Fibroblast of skin of back (primary cell): ENCODE data around the gene POTEM. TPM values are rescaled to one million over a fixed set of nuclear protein-coding genes. Genes with fewer than 3 reads are reported as not detected.
"Not testable (repeated sequence)": the region's sequence is repeated elsewhere in the genome, so short reads cannot be mapped to it uniquely, and the experiment has no call there.

Experiments
- DNase-seq: peaks from one replicate; pipeline ENCODE4 v3.0.0-alpha.2; 2013
- polyA plus RNA-seq, 2 experiments: library from polyadenylated mRNA; unstranded; fragments of 120-200 nt; gene quantifications; one replicate each; pipeline ENCODE4 v1.2.1, GENCODE V29; 2013; ENCODE audit not compliant: insufficient read length in 2 of 2

The POTEM gene
- not detected for polyA plus RNA-seq (2013, experiment 1 of 2; ENCODE audit: insufficient read length)
- polyA plus RNA-seq (2013, experiment 2 of 2; ENCODE audit: insufficient read length) = not detected

- DNase-seq = not testable (repeated sequence)
These were observed at the start of gene POTEM for GRCh38 chr14:18967134-18967533. Gene POTEM (plus strand): TSS chr14:18967434. CDS start chr14:18967486, 52 bp downstream.

- DNase-seq = not testable (repeated sequence)
These were observed 48.9 kb upstream of the POTEM start for GRCh38 chr14:18918345-18918744.

GRCh38 chr14:18920052-18920451, 47.2 kb upstream of the POTEM start:
- not testable (repeated sequence) for DNase-seq

- not testable (repeated sequence) for DNase-seq
These were observed 46.1 kb upstream of the POTEM start for GRCh38 chr14:18921055-18921701.

GRCh38 chr14:18936848-18937247, 30.4 kb upstream of the POTEM start:
- not testable (repeated sequence) for DNase-seq

GRCh38 chr14:18938733-18939132, 28.5 kb upstream of the POTEM start:
- not testable (repeated sequence) for DNase-seq

- not testable (repeated sequence) for DNase-seq
These were observed 17.3 kb upstream of the POTEM start for GRCh38 chr14:18949939-18950338.

GRCh38 chr14:18953085-18953484, 14.1 kb upstream of the POTEM start:
- not testable (repeated sequence) for DNase-seq

- not testable (repeated sequence) for DNase-seq
These were observed 11.4 kb upstream of the POTEM start for GRCh38 chr14:18955816-18956215.

GRCh38 chr14:18961576-18961975, 5.7 kb upstream of the POTEM start:
- not testable (repeated sequence) for DNase-seq

GRCh38 chr14:18962143-18962542, 5.1 kb upstream of the POTEM start:
- DNase-seq = not testable (repeated sequence)

- not testable (repeated sequence) for DNase-seq
These were observed 4.0 kb upstream of the POTEM start for GRCh38 chr14:18963276-18963675.

GRCh38 chr14:18964878-18965277, 2.4 kb upstream of the POTEM start:
- not testable (repeated sequence) for DNase-seq

GRCh38 chr14:19002566-19002965, 35.3 kb downstream of the POTEM start:
- DNase-seq = not testable (repeated sequence)

GRCh38 chr14:19006490-19006889, 39.3 kb downstream of the POTEM start:
- DNase-seq = not testable (repeated sequence)

GRCh38 chr14:19007678-19008077, 40.4 kb downstream of the POTEM start:
- DNase-seq = not testable (repeated sequence)

GRCh38 chr14:19011029-19011428, 43.8 kb downstream of the POTEM start:
- DNase-seq = not testable (repeated sequence)

GRCh38 chr14:19011703-19012102, 44.5 kb downstream of the POTEM start:
- not testable (repeated sequence) for DNase-seq

GRCh38 chr14:19015185-19015584, 48.0 kb downstream of the POTEM start:
- DNase-seq = not testable (repeated sequence)

- DNase-seq = not testable (repeated sequence)
These were observed 57.9 kb downstream of the POTEM start for GRCh38 chr14:19025080-19025589.

- DNase-seq = not testable (repeated sequence)
These were observed 59.6 kb downstream of the POTEM start for GRCh38 chr14:19026649-19027351.

- not testable (repeated sequence) for DNase-seq
These were observed 60.7 kb downstream of the POTEM start for GRCh38 chr14:19027895-19028294.

- DNase-seq = not testable (repeated sequence)
These were observed 69.7 kb downstream of the POTEM start for GRCh38 chr14:19036811-19037382.
